DMS79 treated with DMSO at 0.1 percent for 48 hours (cell line): ENCODE measurements around the gene TREX2.

Experiments used
- DNase-seq: peaks from one replicate; lab custom pipeline; 2025; lab: John Stamatoyannopoulos, UW

Gene TREX2

DNA sequence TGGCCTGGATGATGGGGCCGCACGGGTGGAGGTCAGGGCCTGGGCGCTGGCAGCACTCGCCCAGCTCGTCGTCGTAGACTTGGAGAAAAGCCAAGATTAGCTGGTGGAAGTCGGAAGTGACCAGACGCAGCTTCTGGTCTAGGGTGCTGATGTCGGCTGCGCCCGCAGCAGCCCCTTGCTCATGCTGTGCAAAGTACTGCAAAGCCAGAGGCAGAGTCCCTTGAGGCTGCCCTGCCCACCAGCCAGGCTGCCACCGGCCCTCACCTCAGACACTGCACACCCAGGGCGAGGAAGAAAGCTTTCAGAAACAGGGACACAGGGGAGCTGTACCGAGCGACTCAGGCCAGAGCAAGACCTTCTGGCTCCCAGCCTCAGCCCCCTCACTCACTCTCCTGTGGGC, 9.7 kb upstream of the TREX2 start:
- DNase-seq, result no peak

DNA sequence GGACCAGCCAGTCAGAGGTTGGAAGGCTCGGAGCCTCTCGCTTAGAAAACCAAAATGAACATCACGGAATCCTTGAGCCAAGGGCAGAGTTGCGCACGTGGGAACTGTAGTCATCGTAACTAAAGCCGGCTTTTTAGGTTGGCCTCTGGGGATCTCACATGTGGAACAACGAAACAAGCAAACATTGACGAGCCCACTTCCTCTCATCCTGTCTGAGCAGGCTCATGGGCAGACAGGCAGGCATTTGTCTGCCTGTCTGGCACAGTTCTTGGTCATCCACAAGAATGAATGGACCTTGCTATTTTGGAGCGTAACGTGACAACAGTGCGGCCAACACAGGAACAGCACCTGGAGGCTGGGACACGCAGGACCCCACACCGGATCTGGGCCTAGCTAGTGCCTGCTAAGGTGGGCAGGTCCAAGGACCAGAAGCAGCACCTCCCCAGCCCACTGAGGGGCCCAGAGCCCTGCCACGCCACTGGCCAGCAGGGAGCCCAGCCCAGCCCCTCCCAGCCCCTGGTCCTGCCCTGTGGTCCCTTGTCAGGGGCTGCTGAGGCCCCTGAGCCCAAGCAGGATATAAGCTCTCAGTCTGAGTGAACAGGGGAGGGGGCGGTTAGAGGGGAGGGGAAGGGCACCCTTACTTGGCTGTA, 9.2 kb upstream of the TREX2 start:
- no peak for DNase-seq

DNA sequence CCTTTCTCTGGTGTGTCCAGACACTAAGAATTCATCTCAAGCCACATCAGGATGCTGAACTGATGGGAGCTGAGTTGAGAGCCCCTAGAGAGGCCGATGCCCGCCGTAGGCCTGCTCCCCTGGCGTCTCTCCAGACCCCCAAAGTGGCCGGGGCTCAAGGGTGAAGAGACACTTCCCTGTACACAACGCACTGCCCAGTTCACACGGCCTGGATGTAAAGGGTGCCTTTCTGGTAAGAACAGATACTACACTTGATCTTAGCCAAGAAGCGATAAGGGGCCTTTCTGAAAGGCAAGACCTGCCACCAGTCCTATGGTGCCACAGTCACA, 5.1 kb upstream of the TREX2 start:
- DNase-seq, result no peak

- DNase-seq, result no peak
These were observed 4.5 kb upstream of the TREX2 start for GRCh38 chrX:153450114-153450948.

GRCh38 chrX:153449368-153450113, 3.7 kb upstream of the TREX2 start:
- DNase-seq, result no peak

DNA sequence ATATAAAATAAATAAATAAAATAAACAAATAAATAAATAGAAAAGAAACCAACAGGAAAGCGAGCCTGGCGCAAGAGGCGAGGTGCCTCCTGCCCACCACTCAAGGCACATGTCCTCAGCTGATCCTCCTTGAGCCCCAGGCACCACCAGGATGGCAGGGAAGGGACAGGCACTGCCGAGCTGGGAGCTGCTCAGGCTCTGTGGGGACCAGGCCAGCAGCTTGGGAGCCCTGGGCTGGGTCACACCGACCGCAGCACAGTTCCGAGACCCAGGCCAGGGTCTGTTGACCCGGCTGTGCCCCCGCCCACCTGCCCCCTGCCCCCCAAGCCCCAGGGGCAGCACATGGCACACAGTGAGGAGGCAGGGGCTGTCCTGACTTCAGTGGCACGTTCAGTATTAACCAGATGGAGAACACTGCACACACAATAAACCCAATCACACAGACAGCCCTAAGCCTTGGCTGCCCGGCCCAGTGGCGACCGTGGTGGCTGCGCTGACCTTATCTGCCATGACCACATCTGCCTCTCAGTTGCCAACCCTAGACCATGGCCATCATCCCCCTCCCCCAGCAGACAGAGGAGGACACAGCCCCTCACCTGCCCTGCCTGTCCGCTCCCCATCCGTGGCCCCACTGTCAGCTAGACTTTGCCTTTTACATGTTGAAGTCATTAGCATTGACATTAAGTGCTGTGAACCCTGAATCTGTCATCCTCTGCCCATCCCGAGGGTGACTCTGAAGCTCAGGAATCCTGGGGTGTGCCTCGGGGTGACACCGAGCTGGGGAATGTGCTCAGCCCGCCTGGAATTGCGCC, 2.9 kb upstream of the TREX2 start:
- no peak for DNase-seq

DNA sequence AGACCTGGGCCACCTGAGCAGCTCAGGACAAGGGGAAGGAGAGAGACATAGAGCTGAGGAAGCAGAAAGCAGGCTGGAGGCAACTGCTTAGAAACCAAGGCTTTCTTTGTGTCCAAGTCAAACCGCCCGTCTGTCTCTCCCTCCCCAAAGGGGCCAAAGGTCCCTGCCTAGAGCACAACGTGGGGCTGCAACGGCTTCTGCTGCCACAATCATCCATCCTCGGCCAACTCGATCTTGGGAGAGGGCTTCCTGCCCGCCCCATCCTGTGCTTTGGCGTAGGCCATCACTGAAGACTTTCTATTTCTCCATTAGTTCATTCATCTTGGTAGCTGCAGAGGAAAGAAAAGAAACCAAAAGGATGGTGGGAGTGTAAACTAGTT, 1.7 kb upstream of the TREX2 start:
- no peak for DNase-seq

GRCh38 chrX:153446950-153447580, 1.2 kb upstream of the TREX2 start:
- DNase-seq, result no peak

DNA sequence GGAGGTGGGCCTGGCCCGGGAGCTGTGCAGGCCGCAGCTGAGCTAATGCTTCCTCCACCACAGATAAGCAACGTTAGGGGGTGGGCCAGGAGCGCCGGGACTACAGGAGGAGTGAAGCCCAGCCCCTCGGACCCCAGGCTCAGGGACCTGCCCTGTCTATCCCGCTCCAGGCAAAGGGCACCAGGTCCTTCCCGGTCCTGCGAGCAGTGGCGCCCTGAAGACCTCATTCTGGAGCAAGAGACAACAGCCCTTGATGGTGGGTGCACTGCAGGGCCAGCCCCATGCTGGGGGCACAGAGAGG, 730 bp upstream of the TREX2 start:
- no peak for DNase-seq

DNA sequence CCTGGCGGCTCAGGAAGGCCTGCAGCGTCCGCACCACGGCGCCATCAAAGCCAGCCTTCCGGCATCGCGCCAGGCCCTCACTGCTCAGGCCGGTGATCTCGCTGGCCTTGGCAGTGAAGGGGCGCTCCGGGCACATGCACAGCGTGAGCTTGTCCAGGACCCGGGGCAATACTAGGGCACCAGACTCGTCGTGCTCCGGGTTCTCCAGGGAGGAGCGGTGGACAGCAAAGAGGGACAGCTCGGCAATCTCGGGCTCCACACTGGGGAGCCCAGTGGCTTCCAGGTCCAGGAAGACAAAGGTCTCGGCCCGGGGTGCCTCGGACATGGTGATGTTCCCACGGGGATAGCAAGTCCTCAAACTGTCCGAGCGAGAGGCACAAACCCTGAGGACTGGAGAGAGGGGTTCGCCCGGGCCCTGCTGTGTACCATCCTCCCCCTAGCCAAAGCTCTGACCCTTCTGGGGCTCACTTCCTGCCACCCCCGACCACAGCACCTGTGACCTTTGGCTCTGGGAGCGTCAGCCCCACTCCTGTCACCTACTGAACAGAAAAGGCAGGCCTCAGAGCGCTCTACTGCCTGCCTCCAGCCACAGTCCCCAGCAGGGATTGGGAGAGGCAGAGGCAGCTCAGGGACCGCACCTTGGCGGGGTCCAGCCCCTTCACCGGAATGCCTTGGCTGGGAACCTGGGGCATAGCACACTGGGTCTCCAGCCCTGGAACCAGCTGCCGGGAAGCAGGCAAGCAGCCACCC, 575 bp downstream of the TREX2 start:
- no peak for DNase-seq

DNA sequence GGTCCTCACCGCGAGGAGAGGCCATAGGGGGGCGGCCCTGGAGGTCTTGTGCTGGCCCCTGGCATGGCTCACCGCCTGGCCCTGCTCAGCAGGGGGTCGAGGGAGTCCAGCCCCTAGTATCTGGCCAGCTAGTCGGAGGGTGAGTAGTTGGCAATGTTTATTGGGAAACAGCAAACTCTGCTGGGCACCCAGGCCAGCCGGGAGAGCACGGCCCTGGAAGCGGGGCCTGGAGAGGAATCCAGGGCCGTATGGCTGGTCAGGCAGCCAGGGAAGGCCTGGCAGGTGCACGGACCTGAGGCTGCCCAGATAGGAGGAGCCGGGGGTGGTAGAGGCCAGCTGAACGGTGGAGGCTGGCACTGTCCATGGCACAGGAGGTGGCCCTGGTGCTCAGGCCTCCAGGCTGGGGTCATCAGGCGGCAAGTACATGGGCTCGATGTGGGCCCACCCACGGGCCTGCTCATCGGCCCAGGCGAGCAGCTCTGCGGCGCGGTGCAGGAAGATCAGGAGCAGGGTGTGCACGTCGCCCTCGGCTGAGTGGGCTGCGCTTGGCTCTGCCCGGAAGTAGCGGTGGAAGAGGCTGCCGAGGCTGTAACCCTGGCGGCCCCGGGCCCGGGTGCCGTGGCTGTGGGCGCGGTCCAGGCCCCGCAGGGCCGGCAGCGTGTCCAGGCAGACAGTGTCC, 1.4 kb downstream of the TREX2 start:
- no peak for DNase-seq

- no peak for DNase-seq
These were observed 2.2 kb downstream of the TREX2 start for GRCh38 chrX:153443476-153444332.

DNA sequence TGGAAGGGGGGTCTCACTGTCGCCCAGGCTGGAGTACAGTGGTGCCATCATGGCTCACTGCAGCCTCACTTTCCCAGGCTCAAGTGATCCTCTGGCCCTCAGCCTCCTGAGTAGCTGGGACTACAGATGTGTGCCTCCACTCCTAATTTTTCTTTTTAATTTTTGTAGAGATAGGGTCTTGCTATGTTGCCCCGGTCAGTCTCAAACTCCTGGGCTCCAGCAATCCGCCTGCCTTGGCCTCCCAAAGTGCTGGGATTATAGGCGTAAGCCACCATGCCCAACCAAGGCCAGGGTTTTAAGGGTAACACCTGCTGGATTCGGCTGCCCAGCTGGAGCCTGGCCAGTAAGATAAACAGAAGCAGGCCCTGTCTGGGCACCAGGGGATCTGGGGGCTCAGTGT, 3.4 kb downstream of the TREX2 start:
- no peak for DNase-seq

GRCh38 chrX:153441981-153442380, 3.9 kb downstream of the TREX2 start:
- DNase-seq, result no peak

- DNase-seq, result peak; percentile 12
These were observed 4.6 kb downstream of the TREX2 start for GRCh38 chrX:153441296-153441695.

DNA sequence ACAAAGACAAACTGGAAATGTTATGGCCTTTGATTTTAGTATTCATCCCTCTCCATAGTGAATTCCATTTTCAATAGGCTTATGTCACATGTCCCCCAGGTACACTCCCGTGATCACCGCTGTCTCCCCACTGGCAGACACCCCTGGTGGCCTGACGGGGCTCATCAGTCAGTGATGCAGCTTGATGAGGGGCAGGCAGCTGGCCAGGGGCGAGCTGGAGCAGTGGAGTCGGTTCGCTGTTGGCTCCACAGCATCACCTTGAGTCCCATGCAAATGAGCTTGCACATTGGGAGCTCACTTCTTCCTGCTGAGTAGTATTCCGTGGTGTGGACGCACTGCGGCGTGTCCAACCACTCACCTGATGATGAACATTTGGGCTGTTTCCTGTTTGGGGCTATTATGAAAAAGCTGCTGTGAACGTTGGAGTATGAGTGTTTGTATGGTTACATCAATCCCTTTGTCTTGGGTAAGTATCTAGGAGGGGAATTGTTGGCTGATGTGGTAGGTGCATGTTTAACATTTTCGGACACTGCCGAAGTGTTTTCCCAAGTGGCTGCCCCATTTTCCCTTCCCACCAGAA, 5.2 kb downstream of the TREX2 start:
- DNase-seq, result no peak

DNA sequence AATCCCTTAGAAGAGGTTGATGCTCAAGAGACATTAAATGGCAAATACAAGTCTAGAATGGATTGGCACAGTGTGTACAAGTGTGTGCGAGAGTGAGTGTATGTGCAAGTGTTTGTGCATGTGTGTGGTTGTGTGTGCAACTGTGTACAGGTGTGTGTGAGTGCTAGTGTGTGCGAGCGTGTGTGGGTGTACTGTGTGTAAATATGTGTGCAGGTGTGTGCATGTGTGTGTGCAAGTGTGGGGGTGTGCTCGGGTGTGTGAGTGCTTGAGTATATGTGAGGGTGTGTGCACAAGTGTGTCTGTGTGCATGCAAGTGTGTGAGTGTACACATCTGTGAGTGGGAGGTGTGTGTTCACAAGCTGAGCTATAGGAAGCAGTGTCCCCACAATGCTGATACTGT, 5.9 kb downstream of the TREX2 start:
- DNase-seq, result no peak

DNA sequence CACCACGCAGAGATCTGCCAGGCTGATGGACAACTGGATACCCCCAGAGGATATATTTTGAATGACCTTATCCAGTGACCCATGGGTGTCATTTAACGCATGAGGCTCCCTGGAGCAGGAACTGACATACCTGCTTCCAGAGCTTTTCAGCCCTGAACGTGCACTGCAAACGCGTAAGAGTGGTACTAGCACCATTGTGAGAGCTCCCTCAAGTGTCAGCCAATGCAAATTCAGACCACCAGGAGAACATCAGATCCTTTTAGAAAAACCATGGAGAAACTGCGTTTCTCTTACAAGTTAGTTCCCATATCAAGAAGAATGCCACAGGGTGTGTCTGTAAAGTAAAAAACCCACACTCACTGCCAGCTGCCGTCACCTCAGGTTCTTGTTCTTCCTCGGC, 7.3 kb downstream of the TREX2 start:
- no peak for DNase-seq

DNA sequence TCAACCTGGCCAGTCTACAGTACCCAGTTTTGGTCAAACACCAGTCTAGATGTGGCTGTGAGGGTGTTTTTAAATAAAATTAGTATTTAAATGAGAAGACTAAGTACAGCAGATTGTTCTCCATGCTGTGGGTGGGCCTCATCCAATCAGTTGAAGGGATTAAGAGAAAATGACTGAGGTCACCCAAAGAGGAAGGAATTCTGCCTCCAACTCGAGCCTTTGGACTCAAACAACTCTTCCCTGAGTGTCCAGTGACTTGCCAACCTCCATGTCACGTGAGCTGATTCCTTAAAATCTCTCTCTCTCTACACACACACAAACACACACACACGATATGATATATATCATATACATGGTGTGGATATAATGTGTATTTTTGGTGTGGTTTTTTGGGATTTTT, 10.0 kb downstream of the TREX2 start:
- no peak for DNase-seq
